Nephron (organoid): Measurements from ENCODE around the gene UTP3.

Experiments
- H3K27ac Mint-ChIP-seq, 3 experiments: 2 replicates each; pipeline ENCODE4 v1.8.0; 2020; ENCODE audit warnings: mixed read lengths in 3 of 3, mild to moderate bottlenecking in 2 of 3, moderate library complexity in 1 of 3
- H3K27me3 Mint-ChIP-seq: 2 replicates; pipeline ENCODE4 v1.8.0; 2021; ENCODE audit warnings: low read depth, mild to moderate bottlenecking, moderate library complexity, mixed read lengths
- H3K36me3 Mint-ChIP-seq: 2 replicates; pipeline ENCODE4 v1.8.0; 2020; ENCODE audit warnings: low read depth, mixed read lengths
- H3K4me1 Mint-ChIP-seq: 2 replicates; pipeline ENCODE4 v1.8.0; 2020; ENCODE audit warnings: mixed read lengths
- H3K4me3 Mint-ChIP-seq, 3 experiments: 2 replicates each; pipeline ENCODE4 v1.8.0; 2020; ENCODE audit warnings: mild to moderate bottlenecking in 3 of 3, mixed read lengths in 3 of 3, moderate library complexity in 2 of 3
- H3K9me3 Mint-ChIP-seq: 2 replicates; pipeline ENCODE4 v1.8.0; 2020; ENCODE audit warnings: mixed read lengths
- CTCF ChIP-seq, 3 experiments: fragments of 200-600 bp; sonication (generic); IDR thresholded peaks; one replicate each; pipeline ENCODE4 v1.5.0; 2021; ENCODE audit warnings: antibody characterized with exemption in 3 of 3; ENCODE audit not compliant: unreplicated experiment in 3 of 3

Gene UTP3

GRCh38 chr4:70739496-70740337 is 51.4 kb downstream of the UTP3 start:
- peaks cover 32% of the 10 kb centered on the region for H3K4me1 Mint-ChIP-seq
- no peak for TF ChIP-seq CTCF (IDR thresholded peaks at IDR 0.05; ENCODE audit: unreplicated experiment in 3 of 3)
- no peaks in the 10 kb centered on the region for H3K36me3 Mint-ChIP-seq
- no peak overlapping the region for H3K4me3 Mint-ChIP-seq
- H3K27me3 Mint-ChIP-seq = no peaks in the 10 kb centered on the region
- H3K9me3 Mint-ChIP-seq = no peaks in the 10 kb centered on the region
- no peak overlapping the region for H3K27ac Mint-ChIP-seq
